GM18499 (cell line): ENCODE data around the gene SLC5A10.

Source experiments
- ATAC-seq: cut with Tn5 transposase; IDR thresholded peaks from one replicate; pipeline ENCODE4 v1.9.1; 2021; ENCODE audit warnings: moderate number of reproducible peaks; ENCODE audit not compliant: insufficient read depth, unreplicated experiment

SLC5A10 gene

DNA sequence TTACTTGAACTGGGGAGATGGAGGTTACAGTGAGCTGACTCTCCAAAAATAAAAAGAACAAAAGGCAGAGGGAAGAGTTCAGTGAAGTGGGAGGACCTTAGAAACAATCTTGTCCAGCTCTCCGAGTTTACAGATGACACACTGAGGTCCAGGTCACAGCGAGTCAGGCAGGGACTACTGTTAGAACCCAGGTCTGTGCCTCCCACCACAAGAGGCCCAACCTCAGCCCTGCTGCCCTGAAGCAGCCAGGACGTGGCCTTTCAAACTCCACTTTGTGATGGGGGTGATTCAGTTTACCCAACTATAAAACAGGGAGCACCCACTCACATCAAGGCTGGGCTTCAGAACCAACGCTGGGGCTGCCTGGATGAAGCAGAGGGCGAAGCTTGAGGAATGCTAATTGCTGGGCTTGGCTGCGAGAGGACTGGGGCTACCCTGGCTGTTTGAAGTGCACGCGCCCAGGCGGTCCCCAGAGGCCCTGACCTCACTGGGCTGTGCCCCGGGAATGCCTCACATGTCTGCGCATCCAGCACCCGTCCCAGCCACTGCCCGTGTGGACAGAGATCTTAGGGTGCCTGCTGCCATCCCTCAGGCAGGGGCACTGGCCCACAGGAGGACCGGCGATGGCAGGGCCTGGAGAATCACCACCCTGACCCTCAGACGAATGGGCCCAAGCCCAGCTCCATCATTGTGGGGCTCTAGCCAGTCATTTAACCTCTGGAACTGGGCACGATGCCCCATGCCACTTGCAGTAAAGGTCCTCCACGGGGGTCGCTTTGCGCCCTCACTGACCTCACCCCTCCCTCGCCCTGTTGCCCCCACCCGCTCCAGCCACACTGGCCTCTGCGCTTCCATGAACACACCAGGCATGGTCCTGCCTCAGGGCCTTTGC, 11.4 kb downstream of the SLC5A10 start:
- no peak for ATAC-seq

DNA sequence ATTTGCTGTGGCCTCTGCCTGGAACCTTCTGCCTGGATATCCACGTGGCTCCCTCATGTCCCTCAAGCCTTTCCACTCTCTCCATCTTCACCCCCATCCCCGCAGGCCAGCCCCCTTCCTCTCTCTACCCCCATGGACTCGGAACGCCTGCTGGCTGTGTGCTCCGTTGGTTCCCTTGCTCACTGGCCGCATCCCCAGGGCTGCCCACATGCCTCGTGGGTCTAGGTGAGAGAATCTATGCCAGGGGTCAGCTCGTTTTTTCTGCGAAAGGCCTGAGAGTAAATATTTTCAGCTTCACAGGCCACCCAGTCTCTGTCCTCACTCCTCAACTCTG, 12.0 kb downstream of the SLC5A10 start:
- ATAC-seq = no peak

DNA sequence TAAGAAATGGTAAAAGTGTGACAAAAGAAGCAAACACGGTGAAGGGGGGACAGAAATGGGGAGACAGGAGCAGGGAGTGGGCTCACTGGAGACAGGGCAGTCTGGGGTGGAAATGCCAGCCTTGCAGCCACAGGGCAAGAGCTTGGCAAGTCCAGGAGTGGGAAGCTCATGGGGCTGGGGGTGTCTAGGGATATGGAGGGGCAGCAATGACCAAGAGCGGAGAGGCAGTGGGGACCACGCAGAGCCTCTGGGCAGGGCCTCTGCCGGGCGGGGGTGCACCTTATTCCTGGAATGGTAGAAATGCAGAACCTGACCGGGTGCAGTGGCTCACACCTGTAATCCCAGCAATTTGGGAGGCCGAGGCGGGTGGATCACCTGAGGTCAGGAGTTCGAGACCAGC, 12.6 kb downstream of the SLC5A10 start:
- ATAC-seq = no peak

DNA sequence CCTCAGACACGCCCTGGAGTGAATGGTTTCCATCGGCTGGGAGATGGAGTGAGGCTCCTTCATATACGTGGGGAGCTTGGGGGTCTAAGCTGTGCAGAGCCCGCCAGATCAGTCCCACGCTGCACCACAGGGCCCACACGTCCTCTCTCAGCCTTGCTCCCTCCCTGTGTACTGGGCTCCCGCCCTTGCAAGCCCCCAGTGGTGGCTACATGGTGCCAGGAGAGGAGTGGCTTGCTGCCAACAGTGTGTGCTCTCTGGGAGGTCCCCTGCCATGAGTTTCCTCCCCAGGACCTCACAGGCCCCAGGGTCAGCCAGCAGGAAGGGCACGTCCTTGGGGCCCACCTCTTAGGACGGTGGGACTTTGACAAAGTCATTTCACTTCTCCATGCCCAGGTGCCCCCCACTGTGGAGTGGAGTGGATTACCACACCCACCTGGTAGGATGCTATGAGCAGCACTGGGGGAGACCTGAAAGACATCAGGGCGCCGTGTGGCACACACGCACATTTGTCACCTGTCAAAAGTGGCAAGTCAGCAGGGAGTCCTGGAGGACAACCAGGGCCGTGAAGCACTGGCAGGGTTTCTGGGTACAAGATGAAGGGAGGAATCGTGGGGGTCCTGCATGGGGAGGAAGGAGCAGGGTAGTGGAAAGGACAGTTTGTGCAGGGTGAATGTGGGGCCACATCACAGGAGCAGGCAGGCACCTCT, 13.7 kb downstream of the SLC5A10 start:
- no peak for ATAC-seq

- ATAC-seq = no peak
These were observed 15.1 kb downstream of the SLC5A10 start for GRCh38 chr17:18966831-18967624.

GRCh38 chr17:18967916-18968315, 16.0 kb downstream of the SLC5A10 start:
- no peak for ATAC-seq

GRCh38 chr17:18968345-18968744, 16.4 kb downstream of the SLC5A10 start:
- ATAC-seq = no peak

- ATAC-seq = no peak
These were observed 17.3 kb downstream of the SLC5A10 start for GRCh38 chr17:18968945-18969887.

- no peak for ATAC-seq
These were observed 18.9 kb downstream of the SLC5A10 start for GRCh38 chr17:18970582-18971480.

GRCh38 chr17:18971801-18972200, 19.8 kb downstream of the SLC5A10 start:
- no peak for ATAC-seq

DNA sequence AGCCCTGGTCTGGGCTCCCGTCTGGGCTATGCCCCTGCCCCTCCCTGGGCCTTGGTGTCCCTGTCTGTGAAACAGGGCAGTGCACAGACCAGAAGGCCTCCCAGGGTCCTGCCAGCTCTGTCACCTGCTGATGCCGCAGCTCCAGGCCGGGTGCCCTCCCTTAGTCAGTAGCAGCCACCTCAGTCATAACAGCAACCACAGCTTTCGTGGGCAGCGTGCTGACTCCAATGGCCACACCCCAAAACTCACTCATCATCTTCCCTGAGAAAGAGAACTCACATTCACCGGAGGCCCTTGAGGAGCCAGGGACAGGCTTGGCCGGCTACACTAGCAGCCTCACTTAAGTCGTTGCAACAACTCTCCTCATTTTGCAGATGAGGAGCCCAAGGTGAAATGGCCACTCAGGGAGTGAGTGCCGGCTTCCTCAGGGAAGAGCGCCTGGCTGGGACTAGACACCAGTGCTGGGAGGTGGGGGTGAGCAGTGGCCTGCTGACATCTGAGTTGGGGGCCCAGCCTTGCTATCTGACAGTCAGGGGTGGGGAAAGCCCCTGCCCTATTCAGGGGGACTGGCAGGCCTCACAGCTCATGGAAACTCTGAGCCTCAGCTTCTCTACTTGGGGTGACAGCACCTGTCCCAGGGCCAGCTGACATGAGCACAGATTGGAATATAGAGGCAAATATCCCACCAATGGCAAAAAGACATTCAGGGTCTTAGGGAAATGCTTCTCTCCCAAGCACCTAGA, 22.6 kb downstream of the SLC5A10 start:
- ATAC-seq = no peak

DNA sequence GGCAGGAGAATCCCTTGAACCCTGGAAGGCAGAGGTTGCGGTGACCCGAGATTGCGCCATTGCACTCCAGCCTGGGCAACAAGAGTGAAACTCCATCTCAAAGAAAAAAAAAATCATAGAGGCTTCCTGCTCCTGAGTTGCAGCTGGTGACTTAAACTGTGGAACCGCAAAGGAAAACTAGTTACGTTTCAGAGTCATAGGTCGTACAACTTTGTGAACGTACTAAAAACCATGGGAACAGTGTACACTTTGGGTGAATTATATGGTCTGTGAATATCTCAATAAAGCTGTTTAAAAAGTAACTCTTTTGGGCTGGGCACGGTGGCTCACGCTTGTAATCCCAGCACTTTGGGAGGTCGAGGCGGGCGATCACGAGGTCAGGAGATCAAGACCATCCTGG, 23.6 kb downstream of the SLC5A10 start:
- ATAC-seq = no peak

- ATAC-seq = no peak
These were observed 24.2 kb downstream of the SLC5A10 start for GRCh38 chr17:18976201-18976600.

- ATAC-seq = no peak
These were observed 25.1 kb downstream of the SLC5A10 start for GRCh38 chr17:18977021-18977420.

DNA sequence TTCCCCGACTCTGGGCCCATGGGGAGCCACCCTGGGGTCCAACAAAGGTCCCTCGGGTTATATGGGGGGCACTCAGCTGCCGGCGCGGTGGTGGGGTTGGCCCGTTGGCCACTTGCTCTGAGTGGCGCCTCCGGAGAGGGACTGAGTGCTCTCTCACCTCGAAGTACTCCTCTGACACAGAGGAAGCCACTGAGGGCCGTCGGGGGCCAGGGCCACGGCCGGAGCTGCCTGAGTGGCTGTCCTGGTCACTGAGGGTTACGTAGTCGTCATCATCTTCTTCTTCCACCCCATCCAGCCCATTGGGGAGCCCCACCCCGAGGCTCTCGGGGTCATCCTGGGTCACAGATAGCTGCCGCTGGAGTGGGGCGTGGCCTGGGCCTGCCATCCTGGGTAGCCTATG, 25.7 kb downstream of the SLC5A10 start:
- no peak for ATAC-seq

GRCh38 chr17:18978050-18978449, 26.1 kb downstream of the SLC5A10 start:
- no peak for ATAC-seq

- ATAC-seq = no peak
These were observed 26.7 kb downstream of the SLC5A10 start for GRCh38 chr17:18978655-18979054.

GRCh38 chr17:18980682-18981334, 28.8 kb downstream of the SLC5A10 start:
- ATAC-seq = no peak
